GM21526 (cell line): ENCODE results near the gene OTOS.

Source experiments
- ATAC-seq: cut with Tn5 transposase; IDR thresholded peaks from one replicate; pipeline ENCODE4 v1.9.1; 2021; ENCODE audit warnings: moderate library complexity; ENCODE audit not compliant: unreplicated experiment, low FRiP score

The OTOS gene

GRCh38 chr2:240140511-240140910 is at the start of gene OTOS:
OTOS (minus strand) TSS chr2:240140658; CDS start chr2:240140326, 332 bp downstream.
- ATAC-seq, result no peak

- ATAC-seq, result no peak
Observed at GRCh38 chr2:240189686-240190085, 49.2 kb upstream of the OTOS start.

GRCh38 chr2:240187989-240188590 is 47.6 kb upstream of the OTOS start:
- ATAC-seq, result no peak

DNA sequence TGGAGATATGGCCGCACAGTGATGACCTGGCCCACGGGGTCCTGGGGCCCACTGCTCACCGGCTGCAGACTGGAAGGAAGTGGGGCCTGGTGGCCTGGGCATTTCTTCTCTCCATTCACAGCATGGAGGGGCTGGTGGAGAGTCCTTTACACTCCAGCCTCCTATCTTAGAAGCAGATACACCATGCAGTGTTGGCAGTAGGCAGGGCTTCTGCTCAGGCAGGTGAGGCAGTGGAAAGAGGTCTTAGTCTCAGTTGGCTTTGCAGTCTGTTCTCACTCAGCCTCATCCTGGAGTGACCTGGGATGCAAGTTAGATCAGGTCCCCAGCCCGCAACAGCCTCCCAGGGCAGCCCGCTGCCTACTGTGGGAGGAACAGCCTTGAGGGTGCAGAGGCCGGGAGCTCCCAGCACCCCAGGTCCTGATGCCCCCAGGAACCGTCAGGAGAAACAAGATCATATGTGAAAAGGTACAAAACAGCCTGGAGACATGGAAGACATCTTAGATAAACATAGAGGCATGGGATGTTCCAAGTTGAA is 45.8 kb upstream of the OTOS start:
- ATAC-seq, result no peak

- no peak for ATAC-seq
Observed at GRCh38 chr2:240184656-240185055, 44.2 kb upstream of the OTOS start.

DNA sequence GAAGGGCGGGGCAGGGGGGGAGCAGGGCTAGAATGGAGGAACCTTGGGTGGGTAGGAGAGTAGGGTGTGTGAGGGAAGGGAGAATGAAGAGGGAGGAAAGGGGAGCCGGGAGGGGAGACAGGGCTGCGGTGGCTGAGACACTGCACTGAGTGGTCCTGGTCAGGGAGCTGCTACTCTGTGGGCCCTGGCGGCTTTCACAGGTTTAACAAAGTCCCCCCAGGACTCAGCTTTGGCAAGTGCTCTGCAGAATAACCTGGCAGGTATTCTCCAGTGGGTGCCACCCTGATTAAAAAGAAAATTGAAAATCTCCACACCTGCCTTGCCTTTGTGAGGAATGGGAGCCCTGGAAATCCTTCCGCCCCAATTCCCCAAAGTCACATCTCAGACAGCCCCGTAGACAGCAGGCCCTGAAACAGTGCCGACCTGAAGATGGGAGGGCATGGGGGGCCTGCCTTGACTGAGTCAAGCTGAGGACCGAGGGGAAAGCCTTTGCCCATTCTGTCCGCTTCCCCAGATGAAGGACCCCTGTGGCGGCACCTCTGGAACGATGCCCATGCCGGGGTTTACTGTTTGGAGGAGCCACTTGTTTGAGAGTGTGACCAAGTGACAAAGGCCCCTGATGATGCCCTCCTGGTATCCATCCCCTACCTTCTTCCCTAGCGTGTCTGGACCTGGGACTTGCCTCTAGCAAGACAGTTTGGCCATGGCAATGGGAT is 43.6 kb upstream of the OTOS start:
- no peak for ATAC-seq

DNA sequence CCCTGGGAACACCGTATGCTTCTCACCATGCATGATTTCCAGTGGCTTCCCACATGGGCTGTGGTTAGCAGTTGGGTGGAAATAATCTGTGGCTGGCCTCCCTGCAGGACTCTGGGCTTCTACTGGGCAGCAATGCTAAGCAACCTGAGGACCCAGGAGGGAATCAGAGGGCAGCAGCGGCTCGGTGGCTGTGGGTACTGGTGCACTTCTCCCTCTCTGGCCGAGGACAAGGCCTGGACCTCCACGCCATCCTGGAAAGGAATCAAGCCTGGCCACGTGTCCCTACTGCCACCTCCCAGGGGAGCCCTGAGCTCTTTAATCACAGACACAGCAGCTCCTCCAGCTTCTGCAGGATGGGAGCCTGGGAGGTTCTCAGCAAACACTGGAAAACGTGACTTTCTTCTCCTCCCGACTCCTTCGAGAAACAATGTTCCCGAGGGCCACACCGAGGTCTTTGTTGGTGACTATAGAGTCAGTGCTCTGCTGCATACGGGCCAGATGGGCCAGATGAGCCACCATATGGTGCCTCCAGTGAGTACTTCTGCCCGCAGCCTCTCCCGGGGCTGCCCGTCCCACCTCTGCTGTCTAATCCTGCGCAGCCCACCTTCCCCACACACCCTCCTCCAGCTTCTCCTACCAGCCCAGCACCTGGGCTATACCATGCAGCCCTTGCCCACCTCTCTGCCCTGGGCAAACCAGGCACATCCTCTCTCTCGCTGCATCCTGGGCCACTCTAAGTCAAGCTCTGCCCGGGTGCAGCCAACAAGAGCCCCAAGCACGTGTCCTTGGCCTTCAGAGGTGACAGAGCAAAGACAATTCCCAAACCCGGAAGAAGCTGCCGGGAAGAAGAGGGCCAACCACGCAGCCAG is 42.8 kb upstream of the OTOS start:
- no peak for ATAC-seq

- no peak for ATAC-seq
Observed at GRCh38 chr2:240182476-240182875, 42.0 kb upstream of the OTOS start.

- no peak for ATAC-seq
Observed at GRCh38 chr2:240182001-240182400, 41.5 kb upstream of the OTOS start.

DNA sequence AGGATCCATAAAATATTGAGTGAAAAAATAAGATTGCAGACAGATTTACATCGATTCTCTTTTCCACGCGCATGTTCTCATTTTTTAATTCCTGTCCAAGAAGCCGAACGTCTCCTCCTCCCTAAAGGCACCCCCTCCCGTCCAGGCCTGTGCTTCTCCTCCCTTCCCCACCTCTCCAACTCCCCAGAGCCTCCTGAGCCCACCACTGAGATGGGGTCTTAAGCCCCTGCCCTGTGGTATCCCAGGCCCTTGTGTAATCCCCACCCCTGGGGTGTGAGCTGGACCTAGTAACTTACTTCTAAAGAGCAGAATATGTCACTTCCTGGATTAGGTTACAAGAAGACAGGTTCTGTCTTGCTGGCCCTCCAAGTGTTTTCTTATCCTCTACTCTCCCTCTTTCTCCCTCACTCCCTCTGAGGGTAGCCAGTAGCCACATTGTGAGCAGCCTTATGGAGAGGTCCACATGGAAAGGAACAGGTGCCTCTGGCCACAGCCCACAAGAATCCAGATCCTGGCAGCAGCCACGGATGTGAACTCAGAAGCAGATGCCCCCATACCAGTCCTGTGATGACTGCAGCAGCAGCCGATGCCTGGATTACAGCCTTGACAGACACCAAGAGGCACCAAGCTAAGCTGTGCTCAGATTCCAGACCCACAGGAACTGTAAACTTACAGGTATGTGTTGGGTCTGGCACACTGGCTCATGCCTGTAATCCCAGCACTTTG is 39.6 kb upstream of the OTOS start:
- no peak for ATAC-seq

GRCh38 chr2:240179186-240179815 is 38.8 kb upstream of the OTOS start:
- ATAC-seq, result no peak

- no peak for ATAC-seq
Observed at GRCh38 chr2:240178564-240178963, 38.1 kb upstream of the OTOS start.

DNA sequence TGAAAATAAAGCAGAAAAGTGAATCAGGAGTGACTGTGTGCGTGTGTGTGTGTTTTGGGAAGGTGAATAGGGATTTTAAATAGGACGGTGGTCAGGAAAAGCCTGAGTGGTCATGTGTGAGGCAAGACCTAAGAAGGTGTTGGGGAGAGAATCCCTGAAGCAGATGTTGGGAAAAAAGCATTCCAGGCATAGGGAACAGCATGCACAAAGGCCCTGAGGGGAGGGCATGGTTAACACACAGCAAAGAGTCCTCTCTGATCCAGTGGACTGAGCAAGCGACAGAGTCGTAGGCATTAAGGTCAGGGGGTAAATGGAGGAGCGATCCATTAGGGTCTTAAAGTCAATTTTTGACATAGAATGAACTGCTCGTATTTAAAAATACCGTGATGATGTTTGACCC is 34.0 kb upstream of the OTOS start:
- ATAC-seq, result no peak

DNA sequence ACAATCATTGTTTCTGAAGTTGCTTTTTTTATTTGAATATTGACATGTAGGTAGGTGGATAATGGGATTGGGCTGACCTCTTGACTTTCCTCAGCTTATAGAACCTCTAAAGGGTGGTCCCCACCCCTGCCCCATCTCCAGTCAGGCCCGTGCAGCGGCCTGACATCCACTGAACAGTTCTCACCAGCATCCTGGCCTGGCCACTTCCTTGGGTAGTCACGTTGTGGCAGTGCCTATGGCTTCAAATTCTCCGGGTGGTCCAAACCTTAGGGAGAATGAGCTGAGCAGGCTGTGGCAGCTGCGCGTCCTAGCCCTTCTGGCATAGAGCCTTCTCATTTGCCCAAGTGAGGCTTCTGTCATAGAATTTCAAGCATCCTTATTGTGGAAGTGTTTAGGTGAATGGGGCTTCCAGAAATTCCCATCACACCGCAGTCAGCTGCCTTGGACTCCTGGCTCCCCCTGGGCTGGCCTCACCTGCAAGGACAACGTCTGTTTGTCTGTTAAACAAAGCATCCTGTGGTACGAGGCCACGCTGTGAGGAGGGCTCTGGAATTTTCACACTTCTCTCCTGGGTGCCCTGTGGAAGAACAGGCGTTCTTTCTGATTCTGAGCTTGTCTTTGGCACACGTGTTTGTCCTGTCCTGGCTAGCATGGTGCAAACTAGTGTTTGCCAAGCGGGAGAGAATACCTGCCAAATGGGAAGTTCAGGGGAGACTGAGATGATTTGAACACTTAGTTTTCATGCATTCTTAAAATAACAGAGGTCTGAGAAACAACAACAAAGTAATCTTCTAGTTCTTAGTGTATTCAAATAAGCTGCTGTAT is 31.8 kb upstream of the OTOS start:
- no peak for ATAC-seq

DNA sequence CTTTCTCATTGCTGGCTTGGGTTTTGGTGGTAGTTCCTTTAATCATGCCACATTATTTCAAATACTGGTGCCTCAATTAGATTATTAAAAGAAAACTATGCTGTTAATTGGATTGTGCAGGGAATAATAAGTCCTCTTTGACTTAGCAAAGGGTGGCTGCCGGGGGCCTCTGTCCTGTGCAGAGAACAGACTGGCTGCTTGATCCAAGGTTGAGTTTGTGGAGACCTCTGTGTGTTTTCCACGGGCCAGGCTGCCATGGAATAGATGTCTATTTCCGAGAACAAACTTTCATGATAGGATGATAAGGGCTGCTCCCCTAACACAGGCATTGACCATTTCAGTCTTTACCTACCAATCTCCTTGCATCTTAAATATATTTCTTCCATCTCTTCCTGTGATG is 30.4 kb upstream of the OTOS start:
- ATAC-seq, result no peak

- ATAC-seq, result no peak
Observed at GRCh38 chr2:240170354-240170735, 29.9 kb upstream of the OTOS start.

DNA sequence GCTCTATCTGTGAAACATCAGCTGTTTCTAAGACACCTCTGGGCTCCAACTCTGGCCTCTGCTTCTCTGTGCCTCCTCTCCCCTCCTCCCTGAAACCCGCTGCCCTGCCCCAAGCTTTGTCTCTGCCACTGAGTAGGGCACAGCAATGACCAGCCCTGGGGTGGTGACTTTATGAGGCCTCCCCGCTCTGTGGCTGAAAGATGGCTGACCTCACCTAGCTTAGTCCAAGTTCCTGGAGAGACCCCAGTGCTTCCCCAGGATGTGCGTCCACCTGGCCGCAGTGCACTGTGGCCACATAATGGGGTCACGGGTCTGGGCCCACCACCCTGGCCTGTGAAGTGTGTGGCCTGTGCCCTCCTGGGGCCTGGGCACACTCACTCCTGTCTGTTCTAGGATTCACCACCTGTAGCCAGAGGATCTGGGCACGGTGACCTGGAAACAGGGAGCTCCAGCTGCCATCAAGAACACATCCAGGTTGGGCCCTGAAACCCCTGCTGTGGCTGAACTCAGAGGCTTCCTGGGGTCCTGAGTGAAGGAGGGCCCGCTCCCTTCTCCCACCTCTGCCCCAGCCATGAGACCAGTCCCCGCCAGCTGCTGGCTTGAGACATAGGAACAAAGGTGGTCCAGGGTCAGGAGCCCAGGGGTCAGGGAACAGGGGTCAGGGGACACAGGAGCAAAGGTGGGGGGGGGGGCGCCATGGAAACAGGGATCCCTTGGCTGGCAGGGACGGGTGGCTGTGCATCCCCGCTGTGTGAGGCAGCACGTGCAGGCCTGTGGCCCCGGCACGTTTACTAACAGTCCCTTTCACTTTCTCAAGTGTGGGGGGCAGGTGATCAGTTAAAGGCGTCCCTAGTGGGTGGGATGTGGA is 29.3 kb upstream of the OTOS start:
- ATAC-seq, result no peak
